ENCODE measurements around the gene B3GALT6.
A peak's percentile ranks its signal among the peaks of the same experiment; 100 is the strongest.

The B3GALT6 gene

GRCh38 chr1:1281533-1282321 is 49.7 kb downstream of the B3GALT6 start:
- no peaks in the 10 kb centered on the region for H3K36me3 ChIP-seq (ENCODE audit: control insufficient read depth in 2 of 2, insufficient read depth in 1 of 2, low read length in 2 of 2)
- CTCF ChIA-PET = interaction anchor here (0.6 to 0.9 kb wide), 2 partner anchors 9 to 21 kb away, joined by 3 to 5 read pairs; no protein-coding TSS in a partner anchor
- H3K4me3 ChIP-seq (ENCODE audit: low read depth, low read length) = no peak overlapping the region
- no peaks in the 10 kb centered on the region for H3K4me1 ChIP-seq (ENCODE audit: control insufficient read depth, insufficient read depth, low read length)
- POLR2A ChIA-PET = interaction anchor here (1.0 kb wide), 1 partner anchor 10 kb away, joined by 3 read pairs; no protein-coding TSS in a partner anchor
- H3K27ac ChIP-seq (ENCODE audit: extremely low read depth, low read depth, low read length) = no peak overlapping the region
- TF ChIP-seq ZFP3 (tag by site-specific recombination; IDR thresholded peaks at IDR 0.05; ENCODE audit: low read depth) (no peak), ZNF155 (tag by site-specific recombination; IDR thresholded peaks at IDR 0.05) (no peak), ZNF692 (tag by site-specific recombination; IDR thresholded peaks at IDR 0.05) (0 out of 2 replicates have a peak, but pooled peaks have one; percentile 25), ZNF585B (tag by site-specific recombination; IDR thresholded peaks at IDR 0.05) (no peak), ZFHX2 (tag by site-specific recombination; conservative IDR thresholded peaks at IDR 0.05) (no peak), ZNF624 (tag by site-specific recombination; IDR thresholded peaks at IDR 0.05) (no peak), ZNF24 (tag by site-specific recombination; IDR thresholded peaks at IDR 0.05) (no peak), ZNF157 (tag by site-specific recombination; IDR thresholded peaks at IDR 0.05) (no peak), KLF1 (tag by site-specific recombination; IDR thresholded peaks at IDR 0.05) (0 out of 2 replicates have a peak, but pooled peaks have one; percentile 13), YY2 (tag by site-specific recombination; IDR thresholded peaks at IDR 0.05) (no peak), ZNF677 (tag by site-specific recombination; IDR thresholded peaks at IDR 0.05) (no peak), ZNF560 (tag by site-specific recombination; IDR thresholded peaks at IDR 0.05; ENCODE audit: borderline replicate concordance) (no peak), ZNF664 (tag by site-specific recombination; IDR thresholded peaks at IDR 0.05) (no peak), ZNF423 (tag by site-specific recombination; IDR thresholded peaks at IDR 0.05) (no peak), ZEB2 (tag by site-specific recombination; IDR thresholded peaks at IDR 0.05) (no peak), ZNF221 (tag by site-specific recombination; IDR thresholded peaks at IDR 0.05; ENCODE audit: borderline replicate concordance) (no peak), GLI2 (tag by site-specific recombination; IDR thresholded peaks at IDR 0.05; ENCODE audit: borderline replicate concordance, low read depth) (no peak), ZNF768 (tag by site-specific recombination; IDR thresholded peaks at IDR 0.05) (peak; percentile 96; the same call in 1 of the 2 replicates)
- no peaks in the 10 kb centered on the region for H3K9me3 ChIP-seq (ENCODE audit: control insufficient read depth, insufficient read depth, low read depth, low read length)

- no peaks in the 10 kb centered on the region for H3K36me3 ChIP-seq (ENCODE audit: control insufficient read depth in 2 of 2, insufficient read depth in 1 of 2, low read length in 2 of 2)
- no peak overlapping the region for H3K4me3 ChIP-seq (ENCODE audit: low read depth, low read length)
- H3K4me1 ChIP-seq (ENCODE audit: control insufficient read depth, insufficient read depth, low read length) = no peaks in the 10 kb centered on the region
- CTCF ChIA-PET = interaction anchor here (0.6 kb wide), 1 partner anchor 8 kb away, joined by 3 read pairs; no protein-coding TSS in a partner anchor
- POLR2A ChIA-PET = no interaction called here
- no peak for TF ChIP-seq ZSCAN5A (tag by site-specific recombination; IDR thresholded peaks at IDR 0.05)
- TF ChIP-seq KLF1 (tag by site-specific recombination; IDR thresholded peaks at IDR 0.05) = peak; percentile 60
- no peak for TF ChIP-seq YY1 (tag by site-specific recombination; IDR thresholded peaks at IDR 0.05)
- no peak overlapping the region for H3K27ac ChIP-seq (ENCODE audit: extremely low read depth, low read depth, low read length)
- H3K9me3 ChIP-seq (ENCODE audit: control insufficient read depth, insufficient read depth, low read depth, low read length) = no peaks in the 10 kb centered on the region
Measured at GRCh38 chr1:1282998-1283397, 51.0 kb downstream of the B3GALT6 start.
